Activated T-helper 2 cell treated with anti-CD3 and anti-CD28 coated beads, Interferon-gamma antibody, Interleukin-2, Interleukin-4, amounts not matched to agents 10 μg/mL and 5 μg/mL and 100 μg/mL, durations not matched to agents 14 hours and 24 hours and 36 hours (primary cell): ENCODE results near the gene CEP85. TPM values are rescaled to one million over a fixed set of nuclear protein-coding genes. Genes with fewer than 3 reads are reported as not detected.
"Not testable (repeated sequence)": the region's sequence is repeated elsewhere in the genome, so short reads cannot be mapped to it uniquely, and the experiment has no call there.

Experiments used
- DNase-seq: peaks from one replicate; pipeline ENCODE4 v3.0.0; 2021; ENCODE audit warnings: low spot score
- H3K27ac Mint-ChIP-seq: one replicate; pipeline ENCODE4 v1.8.0; 2021; ENCODE audit warnings: mixed read lengths
- H3K27me3 Mint-ChIP-seq: one replicate; pipeline ENCODE4 v1.8.0; 2021; ENCODE audit warnings: low read depth, mixed read lengths
- H3K36me3 Mint-ChIP-seq: one replicate; pipeline ENCODE4 v1.8.0; 2021; ENCODE audit warnings: low read depth, mixed read lengths
- H3K4me1 Mint-ChIP-seq: one replicate; pipeline ENCODE4 v1.8.0; 2021; ENCODE audit warnings: low read depth, mixed read lengths
- H3K4me3 Mint-ChIP-seq: one replicate; pipeline ENCODE4 v1.8.0; 2021; ENCODE audit warnings: low read depth, mild to moderate bottlenecking, moderate library complexity, mixed read lengths
- H3K9me3 Mint-ChIP-seq: one replicate; pipeline ENCODE4 v1.8.0; 2021; ENCODE audit warnings: mixed read lengths
- intact Hi-C: fragments of 100-400 bp; cut with micrococcal nuclease; formaldehyde crosslinking; loops from one replicate; pipeline ENCODE4 v1.15.1; 2023
- total RNA-seq: library from RNA; stranded (reverse); gene quantifications from 2 replicates; pipeline ENCODE4 v1.2.3, GENCODE V29; 2022

CEP85 gene
- total RNA-seq, 1 donor from 2014 or later: 39.6 TPM

DNA sequence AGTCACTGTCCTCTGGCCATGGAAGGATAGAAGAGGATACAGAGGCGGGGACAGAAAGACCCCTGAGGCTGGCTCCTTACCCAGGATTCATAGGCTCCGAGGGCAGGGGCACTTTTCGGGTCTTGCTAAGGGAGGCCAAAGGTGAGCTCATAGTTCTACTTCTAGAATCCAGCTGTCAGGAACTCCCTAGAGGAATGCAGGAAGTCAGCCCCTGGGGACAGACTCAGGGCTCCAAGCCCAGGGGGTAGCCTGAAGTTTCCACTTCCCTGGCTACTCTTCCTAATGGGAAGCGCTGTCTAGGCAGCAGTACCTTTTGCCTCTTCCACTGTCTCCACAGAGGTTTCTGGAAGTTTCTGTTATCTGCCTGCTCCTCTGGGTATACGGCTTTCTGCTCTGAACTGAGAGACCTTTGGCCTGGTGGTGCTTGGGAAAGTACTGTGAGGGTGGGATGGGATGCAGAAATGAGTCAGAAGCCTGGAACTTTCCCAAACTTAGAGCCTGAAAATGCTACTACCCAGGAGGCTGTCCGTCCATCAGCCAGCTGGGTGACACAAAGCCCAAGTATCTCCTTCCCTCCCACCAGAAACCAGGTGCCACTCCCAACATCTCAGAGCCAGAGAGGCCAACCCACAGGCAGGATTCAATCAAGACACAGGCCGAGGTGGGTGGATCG is 68.9 kb downstream of the CEP85 start:
- no peak for DNase-seq
- intact Hi-C loops: no loop called here

DNA sequence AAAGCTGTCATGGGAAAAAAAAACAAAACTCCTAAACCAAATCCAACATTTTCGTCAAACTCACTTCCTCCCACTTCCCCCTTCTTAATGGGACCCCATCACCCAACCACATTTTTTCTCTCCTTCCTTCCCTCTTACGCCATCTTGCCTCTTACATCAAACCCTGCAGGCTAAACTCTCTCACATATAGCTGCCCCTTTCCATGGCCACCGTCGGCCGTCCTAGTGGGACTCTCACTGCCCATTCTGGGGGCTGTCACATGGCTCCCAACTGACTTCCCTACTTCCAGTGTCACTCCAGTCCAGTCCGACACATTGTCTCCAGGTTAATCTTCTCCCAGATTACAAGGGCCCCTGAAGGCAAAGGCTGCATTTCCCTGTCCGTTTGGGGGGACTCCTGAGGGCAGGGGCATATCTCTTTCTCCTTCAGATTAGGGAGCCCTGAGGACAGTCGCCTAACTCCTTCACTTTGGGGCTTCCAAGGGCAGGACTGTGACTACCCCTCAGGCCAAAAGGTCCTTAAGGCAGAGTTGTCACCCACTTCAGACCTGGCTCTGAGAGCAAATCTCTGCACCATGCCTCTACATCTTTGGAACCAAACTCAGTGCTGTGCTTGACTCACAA is 71.8 kb downstream of the CEP85 start:
- intact Hi-C loops: loop anchor here (5.0 kb wide), 1 partner anchor 68 kb away; no protein-coding TSS in a partner anchor
- no peaks in the 10 kb centered on the region for H3K9me3 Mint-ChIP-seq
- no peaks in the 10 kb centered on the region for H3K36me3 Mint-ChIP-seq
- peaks cover 25% of the 10 kb centered on the region for H3K4me1 Mint-ChIP-seq
- DNase-seq: no peak
- no peaks in the 10 kb centered on the region for H3K27me3 Mint-ChIP-seq
- H3K27ac Mint-ChIP-seq: peak overlapping the region; percentile 93
- peak overlapping the region; percentile 99 for H3K4me3 Mint-ChIP-seq

More for the DNA sequence above, 68.9 kb downstream of the CEP85 start:
- no peaks in the 10 kb centered on the region for H3K9me3 Mint-ChIP-seq
- no peaks in the 10 kb centered on the region for H3K27me3 Mint-ChIP-seq
- H3K4me3 Mint-ChIP-seq: no peak overlapping the region
- H3K27ac Mint-ChIP-seq: no peak overlapping the region
- peaks cover 21% of the 10 kb centered on the region for H3K4me1 Mint-ChIP-seq
- no peaks in the 10 kb centered on the region for H3K36me3 Mint-ChIP-seq

DNA sequence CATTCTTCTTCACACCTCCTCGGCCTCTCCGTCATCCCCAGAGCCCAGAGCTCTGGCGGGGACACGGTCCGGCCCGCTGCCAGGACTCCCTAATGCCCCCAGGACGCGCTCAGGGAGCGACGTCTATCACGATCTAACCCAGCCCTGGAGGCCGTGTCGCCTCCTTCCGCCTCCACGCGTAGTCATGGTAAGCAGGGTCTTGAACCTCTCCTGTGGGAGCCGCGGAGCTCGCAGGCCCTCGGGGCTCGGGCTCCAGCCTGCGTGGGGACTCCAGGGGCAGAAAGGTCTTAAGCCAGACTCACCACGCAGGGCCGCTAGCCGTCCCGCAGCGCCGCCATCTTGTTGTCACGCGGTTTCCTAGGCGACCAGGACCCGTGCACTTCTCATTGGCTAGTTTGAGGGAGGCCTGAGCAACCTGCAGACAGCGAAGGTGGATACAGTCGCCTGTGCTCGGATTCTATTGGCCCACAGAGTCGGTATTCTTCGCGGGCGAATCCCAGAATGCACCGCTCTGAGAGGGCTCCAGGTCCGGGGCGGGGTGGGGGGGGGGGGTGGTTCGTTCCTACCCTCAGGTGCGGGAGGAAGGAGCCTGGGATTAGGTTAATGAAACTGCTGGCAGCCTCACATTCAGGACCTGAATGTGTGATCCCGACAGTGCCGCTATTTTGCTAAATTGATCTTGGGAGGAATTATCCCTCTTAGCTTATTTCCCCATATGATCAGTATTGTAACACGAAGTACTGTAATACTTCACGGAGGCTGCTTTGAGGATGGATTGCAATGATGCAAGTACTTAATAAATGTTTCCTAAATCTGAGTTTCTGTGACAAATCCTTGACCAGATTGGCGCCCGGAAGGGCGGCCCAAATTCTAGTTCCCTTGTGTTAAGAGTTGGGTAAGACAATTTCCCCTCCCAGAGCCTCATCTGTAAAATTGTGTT is 72.6 kb downstream of the CEP85 start, which contains the start of gene UBXN11:
Gene UBXN11, minus strand, starts transcription at position 347 of the 940 bp plus-strand sequence. CDS start 3,753 bp downstream, outside the sequence.
- no peaks in the 10 kb centered on the region for H3K36me3 Mint-ChIP-seq
- DNase-seq: peak; percentile 91
- H3K4me1 Mint-ChIP-seq: peaks cover 25% of the 10 kb centered on the region
- intact Hi-C loops: loop anchor here (5.0 kb wide), 1 partner anchor 69 kb away; no protein-coding TSS in a partner anchor
- no peaks in the 10 kb centered on the region for H3K9me3 Mint-ChIP-seq
- H3K27me3 Mint-ChIP-seq: no peaks in the 10 kb centered on the region
- peak within 1 kb of the TSS; percentile 93 for H3K27ac Mint-ChIP-seq
- peak within 1 kb of the TSS; percentile 99 for H3K4me3 Mint-ChIP-seq

DNA sequence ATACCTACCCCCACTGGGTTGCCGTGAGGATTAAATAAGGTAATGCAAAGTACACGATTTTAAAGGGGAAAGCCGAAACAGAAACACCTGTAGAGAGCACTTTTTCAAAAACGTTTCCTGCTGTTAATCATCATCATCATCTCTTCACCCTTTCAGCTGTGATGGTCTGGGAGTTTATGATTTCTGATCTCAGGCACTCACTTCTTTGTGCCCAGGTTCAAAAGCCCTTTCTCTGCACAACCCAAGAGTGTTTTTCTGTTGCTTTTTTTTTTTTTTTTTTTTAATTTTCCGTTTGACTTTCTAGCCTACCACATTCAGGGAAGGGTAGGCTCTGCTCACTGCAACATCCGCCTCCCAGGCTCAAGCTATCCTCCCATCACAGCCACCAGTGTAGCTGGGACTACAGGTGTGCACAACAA is 73.4 kb downstream of the CEP85 start:
- Mint-ChIP-seq H3K4me1 (peaks cover 25% of the 10 kb centered on the region), H3K9me3 (no peaks in the 10 kb centered on the region), H3K36me3 (no peaks in the 10 kb centered on the region), H3K27me3 (no peaks in the 10 kb centered on the region), H3K27ac (peak overlapping the region; percentile 90), H3K4me3 (peak overlapping the region; percentile 99)
- intact Hi-C loops: loop anchor here (5.0 kb wide), 1 partner anchor 70 kb away; no protein-coding TSS in a partner anchor
- no peak for DNase-seq

GRCh38 chr1:26307966-26308899 is 74.2 kb downstream of the CEP85 start:
- not testable (repeated sequence) for DNase-seq, H3K9me3 Mint-ChIP-seq, H3K36me3 Mint-ChIP-seq, H3K27me3 Mint-ChIP-seq
- H3K27ac Mint-ChIP-seq: peak overlapping the region; percentile 90
- intact Hi-C loops: loop anchor here (1.0 to 5.0 kb wide), 3 partner anchors 9 to 71 kb away; partner anchors contain the start of gene CD52
- peak overlapping the region; percentile 99 for H3K4me3 Mint-ChIP-seq
- H3K4me1 Mint-ChIP-seq: peaks cover 25% of the 10 kb centered on the region

DNA sequence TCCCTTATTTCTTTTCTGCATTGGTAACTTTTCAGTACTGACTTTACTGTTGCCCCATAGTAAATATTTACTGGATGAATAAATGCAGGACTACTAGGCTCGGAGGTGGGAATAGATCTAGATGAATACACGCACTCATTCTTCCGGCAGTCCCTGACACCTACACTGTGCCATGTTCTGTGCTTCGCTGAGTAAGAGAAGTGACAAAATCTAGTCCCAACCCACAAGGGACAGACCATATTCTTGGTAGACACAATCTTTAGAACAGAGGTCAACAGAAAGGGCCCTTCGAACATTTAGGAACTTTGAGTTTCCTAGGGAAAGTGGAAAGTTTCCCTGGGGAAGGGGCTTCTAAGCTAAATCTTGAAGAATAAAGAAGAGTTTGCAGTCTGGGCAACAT is 80.5 kb downstream of the CEP85 start:
- peaks cover 35% of the 10 kb centered on the region for H3K4me1 Mint-ChIP-seq
- H3K27me3 Mint-ChIP-seq: no peaks in the 10 kb centered on the region
- no peak overlapping the region for H3K4me3 Mint-ChIP-seq
- H3K9me3 Mint-ChIP-seq: no peaks in the 10 kb centered on the region
- intact Hi-C loops: loop anchor here (10.0 kb wide), 1 partner anchor 270 kb away; no protein-coding TSS in a partner anchor
- H3K36me3 Mint-ChIP-seq: peaks cover 8% of the 10 kb centered on the region
- no peak for DNase-seq
- H3K27ac Mint-ChIP-seq: no peak overlapping the region

GRCh38 chr1:26315874-26316850 is 82.2 kb downstream of the CEP85 start:
- intact Hi-C loops: loop anchor here (5.0 to 10.0 kb wide), 2 partner anchors 61 to 269 kb away; no protein-coding TSS in a partner anchor
- Mint-ChIP-seq H3K27me3 (no peaks in the 10 kb centered on the region), H3K4me3 (no peak overlapping the region), H3K9me3 (no peaks in the 10 kb centered on the region), H3K4me1 (peaks cover 44% of the 10 kb centered on the region), H3K36me3 (peaks cover 17% of the 10 kb centered on the region), H3K27ac (peak overlapping the region; percentile 64)
- no peak for DNase-seq

- Mint-ChIP-seq H3K4me3 (peak overlapping the region; percentile 79), H3K27me3 (no peaks in the 10 kb centered on the region), H3K27ac (peak overlapping the region; percentile 94), H3K4me1 (peaks cover 49% of the 10 kb centered on the region), H3K9me3 (no peaks in the 10 kb centered on the region), H3K36me3 (peaks cover 23% of the 10 kb centered on the region)
- DNase-seq: no peak
- intact Hi-C loops: loop anchor here (1.0 to 10.0 kb wide), 3 partner anchors 9 to 268 kb away; no protein-coding TSS in a partner anchor
These were observed 83.1 kb downstream of the CEP85 start for GRCh38 chr1:26317146-26317545.

DNA sequence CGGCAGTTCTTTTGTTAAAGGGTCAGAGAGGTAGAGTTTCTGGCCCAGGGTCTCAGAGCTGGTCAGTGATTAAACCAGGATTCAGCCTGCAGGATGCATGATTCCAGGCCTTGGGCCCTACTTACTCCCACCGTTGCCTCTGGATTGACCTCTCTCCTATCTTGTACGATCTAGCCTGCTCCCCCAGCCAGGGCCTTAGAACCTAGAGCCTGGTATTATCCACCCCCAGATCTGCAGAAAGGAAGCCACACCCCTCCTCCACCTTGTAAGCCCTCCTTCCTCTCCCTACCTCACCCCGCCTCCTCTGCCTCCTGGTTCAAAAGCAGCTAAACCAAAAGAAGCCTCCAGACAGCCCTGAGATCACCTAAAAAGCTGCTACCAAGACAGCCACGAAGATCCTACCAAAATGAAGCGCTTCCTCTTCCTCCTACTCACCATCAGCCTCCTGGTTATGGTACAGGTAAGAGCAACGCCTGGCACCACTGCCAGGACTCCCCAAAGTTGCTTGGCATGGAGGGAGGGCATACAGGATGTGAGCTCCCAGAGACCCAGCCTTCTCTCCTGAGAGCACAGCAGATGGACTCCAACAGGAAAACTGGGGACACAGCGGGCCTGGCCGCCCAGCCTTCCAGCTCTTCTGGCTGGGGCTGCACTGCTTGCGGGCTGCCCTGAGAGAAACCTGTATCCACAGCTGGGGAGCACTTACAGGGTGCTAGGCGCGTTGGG is 83.8 kb downstream of the CEP85 start, which contains the start of gene CD52:
Gene CD52, plus strand, starts transcription at position 347 of the 726 bp plus-strand sequence. Its CDS starts 60 bp downstream, at position 407.
- no peaks in the 10 kb centered on the region for H3K9me3 Mint-ChIP-seq
- DNase-seq: peak; percentile 78
- H3K36me3 Mint-ChIP-seq: peaks cover 28% of the 10 kb centered on the region
- peak within 1 kb of the TSS; percentile 94 for H3K27ac Mint-ChIP-seq
- intact Hi-C loops: loop anchor here (1.0 to 10.0 kb wide), 3 partner anchors 9 to 267 kb away; no protein-coding TSS in a partner anchor
- H3K4me3 Mint-ChIP-seq: peak within 1 kb of the TSS; percentile 79
- H3K27me3 Mint-ChIP-seq: no peaks in the 10 kb centered on the region
- peaks cover 50% of the 10 kb centered on the region for H3K4me1 Mint-ChIP-seq
